ENCODE measurements around the gene NINL.
A peak's percentile ranks its signal among the peaks of the same experiment; 100 is the strongest.

DNA sequence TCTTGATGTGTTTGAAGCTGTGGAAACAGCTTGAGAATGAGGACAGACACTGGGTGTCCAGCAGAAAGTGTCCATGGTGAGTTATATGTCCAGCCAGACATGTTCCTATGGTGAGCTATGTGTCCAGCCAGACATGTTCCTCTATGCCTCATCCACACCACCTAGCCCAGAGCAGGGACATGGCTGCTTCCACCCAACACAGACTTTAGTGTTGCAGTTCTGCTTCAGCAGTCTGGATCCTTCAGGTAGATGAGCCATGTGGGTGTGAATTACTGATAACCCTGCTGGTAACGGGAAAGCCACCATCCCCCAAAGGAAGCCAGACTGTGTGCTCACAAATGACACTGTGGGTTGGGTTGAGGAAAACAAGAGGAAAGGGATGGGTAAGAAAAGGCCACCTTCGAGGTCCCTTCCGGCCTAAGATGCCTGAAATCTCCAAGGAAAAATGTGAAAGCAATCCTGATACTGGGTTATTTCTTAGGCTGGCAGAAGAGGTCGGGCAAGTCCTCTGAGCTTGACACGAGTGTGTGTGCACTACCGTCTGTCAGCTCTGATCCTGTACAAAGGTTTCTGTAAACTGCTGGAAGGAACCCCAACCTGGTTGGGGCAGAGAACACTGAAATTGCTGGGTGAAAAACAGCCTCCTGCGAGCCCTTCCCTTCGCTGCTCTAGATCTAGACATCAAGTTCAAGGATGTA lies 77.8 kb downstream of the NINL start:
- TF ChIP-seq, protein P1, sequence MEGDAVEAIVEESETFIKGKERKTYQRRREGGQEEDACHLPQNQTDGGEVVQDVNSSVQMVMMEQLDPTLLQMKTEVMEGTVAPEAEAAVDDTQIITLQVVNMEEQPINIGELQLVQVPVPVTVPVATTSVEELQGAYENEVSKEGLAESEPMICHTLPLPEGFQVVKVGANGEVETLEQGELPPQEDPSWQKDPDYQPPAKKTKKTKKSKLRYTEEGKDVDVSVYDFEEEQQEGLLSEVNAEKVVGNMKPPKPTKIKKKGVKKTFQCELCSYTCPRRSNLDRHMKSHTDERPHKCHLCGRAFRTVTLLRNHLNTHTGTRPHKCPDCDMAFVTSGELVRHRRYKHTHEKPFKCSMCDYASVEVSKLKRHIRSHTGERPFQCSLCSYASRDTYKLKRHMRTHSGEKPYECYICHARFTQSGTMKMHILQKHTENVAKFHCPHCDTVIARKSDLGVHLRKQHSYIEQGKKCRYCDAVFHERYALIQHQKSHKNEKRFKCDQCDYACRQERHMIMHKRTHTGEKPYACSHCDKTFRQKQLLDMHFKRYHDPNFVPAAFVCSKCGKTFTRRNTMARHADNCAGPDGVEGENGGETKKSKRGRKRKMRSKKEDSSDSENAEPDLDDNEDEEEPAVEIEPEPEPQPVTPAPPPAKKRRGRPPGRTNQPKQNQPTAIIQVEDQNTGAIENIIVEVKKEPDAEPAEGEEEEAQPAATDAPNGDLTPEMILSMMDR (IDR thresholded peaks at IDR 0.05): peak in 2 of 4 donors; percentile 24 to 32
- TF ChIP-seq POLR2A (IDR thresholded peaks at IDR 0.05): no peak

Measured in right lobe of liver (tissue), 4 donors.